Measurements from ENCODE around the gene CEBPG.

CEBPG gene

GRCh38 chr19:33413868-33414666 lies 40.6 kb downstream of the CEBPG start:
- H3K27ac ChIP-seq: no peak overlapping the region
- TF ChIP-seq, protein P1, sequence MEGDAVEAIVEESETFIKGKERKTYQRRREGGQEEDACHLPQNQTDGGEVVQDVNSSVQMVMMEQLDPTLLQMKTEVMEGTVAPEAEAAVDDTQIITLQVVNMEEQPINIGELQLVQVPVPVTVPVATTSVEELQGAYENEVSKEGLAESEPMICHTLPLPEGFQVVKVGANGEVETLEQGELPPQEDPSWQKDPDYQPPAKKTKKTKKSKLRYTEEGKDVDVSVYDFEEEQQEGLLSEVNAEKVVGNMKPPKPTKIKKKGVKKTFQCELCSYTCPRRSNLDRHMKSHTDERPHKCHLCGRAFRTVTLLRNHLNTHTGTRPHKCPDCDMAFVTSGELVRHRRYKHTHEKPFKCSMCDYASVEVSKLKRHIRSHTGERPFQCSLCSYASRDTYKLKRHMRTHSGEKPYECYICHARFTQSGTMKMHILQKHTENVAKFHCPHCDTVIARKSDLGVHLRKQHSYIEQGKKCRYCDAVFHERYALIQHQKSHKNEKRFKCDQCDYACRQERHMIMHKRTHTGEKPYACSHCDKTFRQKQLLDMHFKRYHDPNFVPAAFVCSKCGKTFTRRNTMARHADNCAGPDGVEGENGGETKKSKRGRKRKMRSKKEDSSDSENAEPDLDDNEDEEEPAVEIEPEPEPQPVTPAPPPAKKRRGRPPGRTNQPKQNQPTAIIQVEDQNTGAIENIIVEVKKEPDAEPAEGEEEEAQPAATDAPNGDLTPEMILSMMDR (conservative IDR thresholded peaks at IDR 0.05): no peak
- no peak for TF ChIP-seq ZFX (IDR thresholded peaks at IDR 0.05)

GRCh38 chr19:33414667-33415605 lies 41.4 kb downstream of the CEBPG start:
- no peak overlapping the region for H3K27ac ChIP-seq
- TF ChIP-seq ZFX (IDR thresholded peaks at IDR 0.05): no peak
- TF ChIP-seq, protein P1 (conservative IDR thresholded peaks at IDR 0.05): no peak

DNA sequence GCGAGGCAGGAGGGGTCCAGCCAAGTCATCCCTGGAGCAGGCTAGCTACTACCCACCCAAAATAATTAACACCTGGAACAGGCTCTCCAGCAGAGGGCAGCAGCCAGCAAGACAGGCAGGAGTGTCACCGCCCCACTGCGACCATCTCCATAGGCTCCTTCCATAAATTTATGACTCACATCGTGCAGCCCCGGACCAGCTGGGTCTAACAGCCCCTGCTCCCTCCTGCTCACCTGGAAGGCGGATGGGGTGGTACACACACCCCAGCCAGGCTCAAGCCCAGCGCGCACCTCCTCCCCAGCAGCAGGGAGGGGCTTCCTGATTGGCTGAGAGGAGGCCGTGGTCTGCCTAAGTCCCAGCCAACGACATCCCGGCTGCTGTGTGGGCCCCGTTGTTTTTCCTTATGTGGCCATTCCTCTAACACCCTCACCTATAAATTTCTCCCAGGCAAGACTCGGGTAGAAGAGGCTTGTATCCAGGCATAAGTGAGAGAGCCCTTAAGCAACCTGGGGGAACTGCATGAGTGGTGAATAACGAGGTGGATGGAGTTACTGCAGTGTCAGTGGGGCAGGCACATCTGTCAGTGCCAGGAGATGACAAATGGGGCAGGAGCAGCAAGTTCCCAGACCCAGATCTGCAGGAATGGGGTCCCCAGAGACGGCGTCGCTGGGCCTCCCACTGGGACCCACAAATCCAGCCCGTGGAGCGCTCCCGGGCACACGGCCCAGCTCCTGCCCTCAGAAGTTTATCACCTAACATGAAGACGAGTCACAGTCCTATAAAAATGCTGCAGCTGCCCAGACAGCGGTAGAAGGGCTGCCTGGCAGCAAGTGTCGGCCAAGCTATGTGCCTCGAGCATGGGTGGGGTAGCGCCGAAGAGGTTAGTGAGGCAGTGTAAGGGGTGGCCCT lies 43.1 kb downstream of the CEBPG start:
- H3K27ac ChIP-seq: no peak overlapping the region
- TF ChIP-seq ZFX (IDR thresholded peaks at IDR 0.05): no peak
- TF ChIP-seq, protein P1 (conservative IDR thresholded peaks at IDR 0.05): peak; percentile 91

- no peak for TF ChIP-seq ZFX (IDR thresholded peaks at IDR 0.05)
- TF ChIP-seq, protein P1 (conservative IDR thresholded peaks at IDR 0.05): no peak
- H3K27ac ChIP-seq: no peak overlapping the region
Observed at GRCh38 chr19:33417751-33418150, 44.2 kb downstream of the CEBPG start.

- TF ChIP-seq, protein P1 (conservative IDR thresholded peaks at IDR 0.05): no peak
- no peak for TF ChIP-seq ZFX (IDR thresholded peaks at IDR 0.05)
- no peak overlapping the region for H3K27ac ChIP-seq
Observed at GRCh38 chr19:33418461-33418860, 45.0 kb downstream of the CEBPG start.

DNA sequence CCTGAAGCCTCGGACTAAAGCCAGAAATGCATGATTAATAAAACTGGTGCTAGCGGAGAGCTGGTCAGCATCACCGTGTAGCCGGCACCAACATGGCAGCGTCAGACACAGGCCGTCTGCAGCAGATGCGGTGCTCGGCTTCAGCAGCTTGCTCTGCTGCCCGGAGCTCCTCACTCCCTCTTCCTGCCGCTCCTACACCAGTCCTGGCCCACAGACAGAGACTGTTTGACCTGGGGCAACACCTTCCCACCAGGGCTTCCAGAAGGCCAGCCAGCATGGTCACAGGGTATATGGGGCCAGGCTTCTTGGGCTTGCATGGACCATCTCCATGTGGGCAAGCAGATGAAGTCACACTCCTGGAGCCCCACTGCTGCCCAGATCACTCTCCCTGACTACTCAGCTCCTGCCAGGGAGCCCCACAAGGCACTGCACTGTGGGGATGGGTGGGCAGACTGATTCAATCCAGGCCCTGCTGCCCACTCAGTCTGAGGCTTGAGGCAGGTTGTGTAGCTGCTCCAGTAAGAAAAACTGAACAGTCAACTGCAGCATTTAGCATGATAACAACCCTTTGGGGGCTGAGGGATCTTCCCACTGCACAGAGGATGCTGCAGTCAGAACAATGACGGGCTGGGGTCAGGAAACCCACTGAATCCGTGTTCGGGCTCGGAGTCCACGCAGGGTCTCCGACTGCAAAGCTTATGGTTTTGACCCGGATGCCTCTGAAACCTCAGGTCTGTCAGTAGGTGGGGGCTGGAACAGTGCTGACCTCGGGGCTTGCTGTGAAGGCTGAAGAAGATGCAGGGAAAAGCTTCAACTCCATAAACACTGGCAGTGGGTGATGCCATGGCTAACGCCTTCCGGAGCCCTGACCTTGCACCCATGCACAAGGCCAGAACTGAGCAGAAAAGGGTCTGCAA lies 45.6 kb downstream of the CEBPG start:
- no peak for TF ChIP-seq ZFX (IDR thresholded peaks at IDR 0.05)
- TF ChIP-seq, protein P1 (conservative IDR thresholded peaks at IDR 0.05): no peak
- H3K27ac ChIP-seq: no peak overlapping the region
